OCI-LY1 (cell line): ENCODE measurements around the gene COL20A1.

Source experiments
- H2AFZ ChIP-seq: fragments of 200-600 bp; sonication (generic), shearing (Covaris generic); 2 replicates; pipeline ENCODE4 v1.6.0; 2014; ENCODE audit warnings: antibody characterized with exemption, mild to moderate bottlenecking, low read length
- H3F3A ChIP-seq: fragments of 200-600 bp; sonication (generic), shearing (Covaris generic); 2 replicates; pipeline ENCODE4 v1.6.0; 2014; ENCODE audit warnings: mild to moderate bottlenecking, antibody characterized with exemption, low read length, moderate library complexity; ENCODE audit not compliant: insufficient read depth
- H3K27ac ChIP-seq: fragments of 200-600 bp; sonication (generic); 2 replicates; pipeline ENCODE4 v1.5.1; 2014; ENCODE audit warnings: low read length, mixed run types, mild to moderate bottlenecking, low read depth; ENCODE audit not compliant: poor library complexity, severe bottlenecking
- H3K27me3 ChIP-seq: fragments of 200-600 bp; sonication (generic); 2 replicates; pipeline ENCODE4 v1.6.0; 2014; ENCODE audit warnings: antibody characterized with exemption, mild to moderate bottlenecking, low read length, moderate library complexity; ENCODE audit not compliant: insufficient read depth
- H3K36me3 ChIP-seq: fragments of 200-600 bp; sonication (generic); 2 replicates; pipeline ENCODE4 v1.6.1; 2014; ENCODE audit warnings: mild to moderate bottlenecking, antibody characterized with exemption, low read length, moderate library complexity, mixed read lengths; ENCODE audit not compliant: insufficient read depth
- H3K4me1 ChIP-seq: fragments of 200-600 bp; sonication (generic); 2 replicates; pipeline ENCODE4 v1.5.1; 2014; ENCODE audit warnings: mild to moderate bottlenecking, low read length, moderate library complexity; ENCODE audit not compliant: insufficient read depth, severe bottlenecking
- H3K4me2 ChIP-seq: fragments of 200-600 bp; sonication (generic), shearing (Covaris generic); 2 replicates; pipeline ENCODE4 v1.6.1; 2014; ENCODE audit warnings: low read length
- H3K4me3 ChIP-seq: fragments of 200-600 bp; sonication (generic); 2 replicates; pipeline ENCODE4 v1.5.1; 2014; ENCODE audit warnings: low read length, low read depth, mild to moderate bottlenecking, mixed read lengths; ENCODE audit not compliant: poor library complexity, severe bottlenecking
- H3K79me2 ChIP-seq: fragments of 200-600 bp; shearing (Covaris generic); 2 replicates; pipeline ENCODE4 v1.6.1; 2016; ENCODE audit warnings: mixed run types, low read length, mixed read lengths; ENCODE audit not compliant: insufficient read depth
- H3K9ac ChIP-seq: fragments of 200-600 bp; sonication (generic), shearing (Covaris generic); 2 replicates; pipeline ENCODE4 v1.6.1; 2014; ENCODE audit warnings: mild to moderate bottlenecking, low read length, mixed read lengths
- H3K9me2 ChIP-seq: fragments of 200-600 bp; sonication (generic), shearing (Covaris generic); 2 replicates; pipeline ENCODE4 v1.6.1; 2014; ENCODE audit warnings: low read depth, mild to moderate bottlenecking, low read length, mixed read lengths
- H3K9me3 ChIP-seq: fragments of 200-600 bp; shearing (Covaris generic); 2 replicates; pipeline ENCODE4 v1.6.1; 2014; ENCODE audit warnings: low read length, mixed read lengths
- H4K20me1 ChIP-seq: fragments of 200-600 bp; sonication (generic), shearing (Covaris generic); 2 replicates; pipeline ENCODE4 v1.6.0; 2016; ENCODE audit warnings: mild to moderate bottlenecking, low read length; ENCODE audit not compliant: insufficient read depth
- CTCF ChIP-seq: fragments of 200-600 bp; sonication (generic), shearing (Covaris generic); IDR thresholded peaks from 2 replicates; pipeline ENCODE4 v1.5.1; 2017; ENCODE audit warnings: mild to moderate bottlenecking, antibody characterized with exemption, low read length, moderate library complexity, mixed read lengths
- EZH2 ChIP-seq: fragments of 200-600 bp; sonication (generic), shearing (Covaris generic); IDR thresholded peaks from 2 replicates; pipeline ENCODE4 v1.8.0; 2017; ENCODE audit warnings: borderline replicate concordance, mixed run types, mild to moderate bottlenecking, antibody characterized with exemption, low read length, moderate library complexity, mixed read lengths

The COL20A1 gene

GRCh38 chr20:63268671-63269439, 24.1 kb upstream of the COL20A1 start:
- Histone ChIP-seq H3K9me2 (no peaks in the 10 kb centered on the region), H3K4me1 (peaks cover 14% of the 10 kb centered on the region), H3F3A (no peaks in the 10 kb centered on the region), H3K27ac (no peak overlapping the region), H4K20me1 (no peaks in the 10 kb centered on the region), H3K9me3 (no peaks in the 10 kb centered on the region), H3K4me3 (no peak overlapping the region), H3K27me3 (no peaks in the 10 kb centered on the region), H2AFZ (no peak overlapping the region), H3K79me2 (peaks cover 9% of the 10 kb centered on the region), H3K36me3 (no peaks in the 10 kb centered on the region), H3K4me2 (no peak overlapping the region), H3K9ac (no peak overlapping the region)
- TF ChIP-seq EZH2 (no peak), CTCF (no peak)

- no peak overlapping the region for H3K4me2 ChIP-seq
- peaks cover 11% of the 10 kb centered on the region for H3K79me2 ChIP-seq
- peaks cover 16% of the 10 kb centered on the region for H3K4me1 ChIP-seq
- no peak overlapping the region for H3K9ac ChIP-seq
- no peaks in the 10 kb centered on the region for H3K27me3 ChIP-seq
- no peak for TF ChIP-seq CTCF
- TF ChIP-seq EZH2 = no peak
- H2AFZ ChIP-seq = no peak overlapping the region
- no peak overlapping the region for H3K27ac ChIP-seq
- H3K4me3 ChIP-seq = no peak overlapping the region
- H3F3A ChIP-seq = no peaks in the 10 kb centered on the region
- H3K36me3 ChIP-seq = no peaks in the 10 kb centered on the region
- H4K20me1 ChIP-seq = no peaks in the 10 kb centered on the region
- no peaks in the 10 kb centered on the region for H3K9me2 ChIP-seq
- H3K9me3 ChIP-seq = no peaks in the 10 kb centered on the region
Observed at GRCh38 chr20:63269724-63270123, 23.3 kb upstream of the COL20A1 start.

GRCh38 chr20:63270606-63271325, 22.2 kb upstream of the COL20A1 start:
- H3K79me2 ChIP-seq = peaks cover 17% of the 10 kb centered on the region
- no peak overlapping the region for H3K9ac ChIP-seq
- H4K20me1 ChIP-seq = no peaks in the 10 kb centered on the region
- H3K36me3 ChIP-seq = no peaks in the 10 kb centered on the region
- H3F3A ChIP-seq = no peaks in the 10 kb centered on the region
- H3K4me3 ChIP-seq = no peak overlapping the region
- H3K9me2 ChIP-seq = no peaks in the 10 kb centered on the region
- H3K4me2 ChIP-seq = no peak overlapping the region
- no peaks in the 10 kb centered on the region for H3K27me3 ChIP-seq
- H2AFZ ChIP-seq = no peak overlapping the region
- TF ChIP-seq CTCF = no peak
- no peak for TF ChIP-seq EZH2
- peaks cover 16% of the 10 kb centered on the region for H3K4me1 ChIP-seq
- no peaks in the 10 kb centered on the region for H3K9me3 ChIP-seq
- H3K27ac ChIP-seq = no peak overlapping the region
